WTC11 (cell line): ENCODE data around the gene IL9. TPM values are rescaled to one million over a fixed set of nuclear protein-coding genes. Genes with fewer than 3 reads are reported as not detected.

ENCODE experiments used
- ATAC-seq: fragments of 200-7000 bp; cut with Tn5 transposase; 2 replicates; pipeline ENCODE4 v1.10.0; 2021; ENCODE audit warnings: mild to moderate bottlenecking, moderate library complexity
- CTCF ChIA-PET: fragments of 300-600 bp; sonication (Branson Sonifier 250); formaldehyde crosslinking; loops from one replicate; lab custom pipeline; 2021; ENCODE audit warnings: antibody characterized with exemption; lab: Charles Lee
- POLR2A ChIA-PET: fragments of 350-600 bp; sonication (Branson Sonifier 250); formaldehyde crosslinking; loops from one replicate; lab custom pipeline; 2021; ENCODE audit warnings: antibody characterized with exemption; lab: Charles Lee
- DNase-seq: peaks from one replicate; pipeline ENCODE4 v3.0.0; 2021; ENCODE audit warnings: low spot score
- H3K27ac Mint-ChIP-seq: 2 replicates; pipeline ENCODE4 v1.8.0; 2021; ENCODE audit warnings: mixed read lengths
- H3K27me3 Mint-ChIP-seq: 2 replicates; pipeline ENCODE4 v1.8.0; 2021; ENCODE audit warnings: low read depth, mild to moderate bottlenecking, moderate library complexity, mixed read lengths
- H3K36me3 Mint-ChIP-seq: 2 replicates; pipeline ENCODE4 v1.8.0; 2021; ENCODE audit warnings: mixed read lengths
- H3K4me1 Mint-ChIP-seq: 2 replicates; pipeline ENCODE4 v1.8.0; 2022; ENCODE audit warnings: mixed read lengths
- H3K4me3 Mint-ChIP-seq: 2 replicates; pipeline ENCODE4 v1.8.0; 2021; ENCODE audit warnings: mild to moderate bottlenecking, moderate library complexity, mixed read lengths
- H3K9me3 Mint-ChIP-seq: 2 replicates; pipeline ENCODE4 v1.8.0; 2021; ENCODE audit warnings: mixed read lengths
- AR ChIP-seq: fragments of 250-450 bp; sonication (Bioruptor Pico); IDR thresholded peaks from 2 replicates; pipeline ENCODE4 v1.9.0; 2021; ENCODE audit warnings: mild to moderate bottlenecking
- ATF3 ChIP-seq: sonication (generic); formaldehyde crosslinking; conservative IDR thresholded peaks from 2 replicates; pipeline ENCODE4 v1.8.1; 2022; ENCODE audit warnings: mild to moderate bottlenecking, missing genetic modification reagents
- E2F1 ChIP-seq: sonication (generic); formaldehyde crosslinking; IDR thresholded peaks from 2 replicates; pipeline ENCODE4 v1.8.0; 2022; ENCODE audit warnings: mild to moderate bottlenecking, missing genetic modification reagents
- E2F5 ChIP-seq: sonication (generic); formaldehyde crosslinking; IDR thresholded peaks from 2 replicates; pipeline ENCODE4 v1.8.1; 2022; ENCODE audit warnings: mild to moderate bottlenecking, moderate library complexity, missing genetic modification reagents
- ELF4 ChIP-seq: sonication (generic); formaldehyde crosslinking; IDR thresholded peaks from 2 replicates; pipeline ENCODE4 v1.8.1; 2022; ENCODE audit warnings: low read depth, mild to moderate bottlenecking, moderate library complexity, missing genetic modification reagents
- GTF2I ChIP-seq: fragments of 250-450 bp; sonication (Bioruptor Pico); conservative IDR thresholded peaks from 2 replicates; pipeline ENCODE4 v1.4.0; 2021; ENCODE audit warnings: mild to moderate bottlenecking
- NFYB ChIP-seq: sonication (generic); formaldehyde crosslinking; conservative IDR thresholded peaks from 2 replicates; pipeline ENCODE4 v1.8.0; 2022; ENCODE audit warnings: low read depth, missing genetic modification reagents
- NR1H2 ChIP-seq: sonication (generic); formaldehyde crosslinking; IDR thresholded peaks from 2 replicates; pipeline ENCODE4 v1.9.0; 2021; ENCODE audit warnings: mild to moderate bottlenecking, moderate library complexity, missing genetic modification reagents
- RELA ChIP-seq: sonication (generic); formaldehyde crosslinking; IDR thresholded peaks from 2 replicates; pipeline ENCODE4 v1.8.1; 2022; ENCODE audit warnings: missing genetic modification reagents, mild to moderate bottlenecking, borderline replicate concordance
- SMAD3 ChIP-seq: sonication (generic); formaldehyde crosslinking; IDR thresholded peaks from 2 replicates; pipeline ENCODE4 v1.8.0; 2022; ENCODE audit warnings: missing genetic modification reagents, mild to moderate bottlenecking, borderline replicate concordance
- SMAD4 ChIP-seq: sonication (generic); formaldehyde crosslinking; IDR thresholded peaks from 2 replicates; pipeline ENCODE4 v1.8.0; 2022; ENCODE audit warnings: mild to moderate bottlenecking, missing genetic modification reagents
- SOX15 ChIP-seq: fragments of 250-450 bp; sonication (Bioruptor Pico); IDR thresholded peaks from 2 replicates; pipeline ENCODE4 v1.9.0; 2021; ENCODE audit warnings: mild to moderate bottlenecking
- TCF7 ChIP-seq: sonication (generic); formaldehyde crosslinking; IDR thresholded peaks from 2 replicates; pipeline ENCODE4 v1.8.0; 2022; ENCODE audit warnings: mild to moderate bottlenecking, low read depth, missing genetic modification reagents, moderate library complexity
- TEAD1 ChIP-seq: sonication (generic); formaldehyde crosslinking; IDR thresholded peaks from 2 replicates; pipeline ENCODE4 v1.8.0; 2022; ENCODE audit warnings: mild to moderate bottlenecking, missing genetic modification reagents
- USF2 ChIP-seq: sonication (generic); formaldehyde crosslinking; IDR thresholded peaks from 2 replicates; pipeline ENCODE4 v1.8.1; 2023; ENCODE audit warnings: mild to moderate bottlenecking, missing genetic modification reagents, moderate library complexity
- ZNF219 ChIP-seq: sonication (generic); formaldehyde crosslinking; IDR thresholded peaks from 2 replicates; pipeline ENCODE4 v1.8.0; 2023; ENCODE audit warnings: missing genetic modification reagents, mild to moderate bottlenecking, borderline replicate concordance
- ZNF317 ChIP-seq: sonication (generic); formaldehyde crosslinking; IDR thresholded peaks from 2 replicates; pipeline ENCODE4 v1.8.1; 2023; ENCODE audit warnings: low read depth, mild to moderate bottlenecking, moderate library complexity, missing genetic modification reagents, borderline replicate concordance
- total RNA-seq: library from RNA; stranded (reverse); gene quantifications from 3 replicates; pipeline ENCODE4 v1.2.3, GENCODE V29; 2021
- TF ChIP-seq, protein P1 (sequence below): sonication (generic); formaldehyde crosslinking; IDR thresholded peaks from 2 replicates; pipeline ENCODE4 v1.8.1; 2022; ENCODE audit warnings: mild to moderate bottlenecking, missing genetic modification reagents, moderate library complexity, borderline replicate concordance
- TF ChIP-seq, protein P2 (sequence below): fragments of 250-450 bp; sonication (Bioruptor Pico); IDR thresholded peaks from 2 replicates; pipeline ENCODE4 v2.1.2; 2022; ENCODE audit warnings: mild to moderate bottlenecking, moderate library complexity
- TF ChIP-seq, protein P3 (sequence below): sonication (generic); formaldehyde crosslinking; IDR thresholded peaks from 2 replicates; pipeline ENCODE4 v1.8.1; 2023; ENCODE audit warnings: mild to moderate bottlenecking, missing genetic modification reagents, moderate library complexity
- TF ChIP-seq, protein P4 (sequence below): fragments of 250-450 bp; sonication (Bioruptor Pico); IDR thresholded peaks from 2 replicates; pipeline ENCODE4 v1.9.0; 2021; ENCODE audit warnings: moderate library complexity, mild to moderate bottlenecking, inconsistent platforms, borderline replicate concordance

IL9 gene
- total RNA-seq, 1 experiment from 2014 or later, result not detected

GRCh38 chr5:135868681-135869080 is 27.0 kb downstream of the IL9 start (continued):
- TF ChIP-seq AR (CRISPR knock-in tag) (no peak), E2F5 (CRISPR knock-in tag) (no peak), SMAD3 (CRISPR knock-in tag) (no peak), ELF4 (CRISPR knock-in tag) (no peak), ATF3 (CRISPR knock-in tag) (no peak), TCF7 (CRISPR knock-in tag) (no peak), SMAD4 (CRISPR knock-in tag) (no peak), NFYB (CRISPR knock-in tag) (no peak), ZNF219 (no peak), USF2 (no peak), SOX15 (no peak)
- TF ChIP-seq, protein P1, sequence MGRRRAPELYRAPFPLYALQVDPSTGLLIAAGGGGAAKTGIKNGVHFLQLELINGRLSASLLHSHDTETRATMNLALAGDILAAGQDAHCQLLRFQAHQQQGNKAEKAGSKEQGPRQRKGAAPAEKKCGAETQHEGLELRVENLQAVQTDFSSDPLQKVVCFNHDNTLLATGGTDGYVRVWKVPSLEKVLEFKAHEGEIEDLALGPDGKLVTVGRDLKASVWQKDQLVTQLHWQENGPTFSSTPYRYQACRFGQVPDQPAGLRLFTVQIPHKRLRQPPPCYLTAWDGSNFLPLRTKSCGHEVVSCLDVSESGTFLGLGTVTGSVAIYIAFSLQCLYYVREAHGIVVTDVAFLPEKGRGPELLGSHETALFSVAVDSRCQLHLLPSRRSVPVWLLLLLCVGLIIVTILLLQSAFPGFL, result no peak
- TF ChIP-seq, protein P2, sequence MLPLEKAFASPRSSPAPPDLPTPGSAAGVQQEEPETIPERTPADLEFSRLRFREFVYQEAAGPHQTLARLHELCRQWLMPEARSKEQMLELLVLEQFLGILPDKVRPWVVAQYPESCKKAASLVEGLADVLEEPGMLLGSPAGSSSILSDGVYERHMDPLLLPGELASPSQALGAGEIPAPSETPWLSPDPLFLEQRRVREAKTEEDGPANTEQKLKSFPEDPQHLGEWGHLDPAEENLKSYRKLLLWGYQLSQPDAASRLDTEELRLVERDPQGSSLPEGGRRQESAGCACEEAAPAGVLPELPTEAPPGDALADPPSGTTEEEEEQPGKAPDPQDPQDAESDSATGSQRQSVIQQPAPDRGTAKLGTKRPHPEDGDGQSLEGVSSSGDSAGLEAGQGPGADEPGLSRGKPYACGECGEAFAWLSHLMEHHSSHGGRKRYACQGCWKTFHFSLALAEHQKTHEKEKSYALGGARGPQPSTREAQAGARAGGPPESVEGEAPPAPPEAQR (CRISPR knock-in tag), result no peak
- TF ChIP-seq, protein P3, sequence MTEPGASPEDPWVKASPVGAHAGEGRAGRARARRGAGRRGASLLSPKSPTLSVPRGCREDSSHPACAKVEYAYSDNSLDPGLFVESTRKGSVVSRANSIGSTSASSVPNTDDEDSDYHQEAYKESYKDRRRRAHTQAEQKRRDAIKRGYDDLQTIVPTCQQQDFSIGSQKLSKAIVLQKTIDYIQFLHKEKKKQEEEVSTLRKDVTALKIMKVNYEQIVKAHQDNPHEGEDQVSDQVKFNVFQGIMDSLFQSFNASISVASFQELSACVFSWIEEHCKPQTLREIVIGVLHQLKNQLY (CRISPR knock-in tag), result no peak
- TF ChIP-seq, protein P4, sequence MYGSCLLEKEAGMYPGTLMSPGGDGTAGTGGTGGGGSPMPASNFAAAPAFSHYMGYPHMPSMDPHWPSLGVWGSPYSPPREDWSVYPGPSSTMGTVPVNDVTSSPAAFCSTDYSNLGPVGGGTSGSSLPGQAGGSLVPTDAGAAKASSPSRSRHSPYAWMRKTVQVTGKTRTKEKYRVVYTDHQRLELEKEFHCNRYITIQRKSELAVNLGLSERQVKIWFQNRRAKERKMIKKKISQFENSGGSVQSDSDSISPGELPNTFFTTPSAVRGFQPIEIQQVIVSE, result no peak

- Mint-ChIP-seq H3K9me3 (no peaks in the 10 kb centered on the region), H3K4me3 (no peak overlapping the region), H3K4me1 (no peaks in the 10 kb centered on the region), H3K27me3 (peaks cover 3% of the 10 kb centered on the region; the same call in 1 of the 2 replicates), H3K27ac (no peak overlapping the region), H3K36me3 (no peaks in the 10 kb centered on the region)
- DNase-seq (no peak), ATAC-seq (no peak)
- ChIA-PET POLR2A (no interaction called here), CTCF (no interaction called here)
- no peak for TF ChIP-seq GTF2I (CRISPR knock-in tag)
- TF ChIP-seq ZNF317 (CRISPR knock-in tag), result no peak
- TF ChIP-seq RELA, result no peak
- TF ChIP-seq E2F1 (CRISPR knock-in tag), result no peak
- no peak for TF ChIP-seq NR1H2 (CRISPR knock-in tag)
- TF ChIP-seq, protein P1, result no peak
- TF ChIP-seq TEAD1 (CRISPR knock-in tag), result no peak
Measured at GRCh38 chr5:135867599-135867998, 28.0 kb downstream of the IL9 start.
